IPS DF 4.7 (cell line): ENCODE results near the gene PRRC2B.

Experiments
- DNase-seq: peaks from one replicate; pipeline ENCODE4 v3.0.0-alpha.2; 2013; ENCODE audit warnings: low spot score; ENCODE audit errors: extremely low read depth

The PRRC2B gene

DNA sequence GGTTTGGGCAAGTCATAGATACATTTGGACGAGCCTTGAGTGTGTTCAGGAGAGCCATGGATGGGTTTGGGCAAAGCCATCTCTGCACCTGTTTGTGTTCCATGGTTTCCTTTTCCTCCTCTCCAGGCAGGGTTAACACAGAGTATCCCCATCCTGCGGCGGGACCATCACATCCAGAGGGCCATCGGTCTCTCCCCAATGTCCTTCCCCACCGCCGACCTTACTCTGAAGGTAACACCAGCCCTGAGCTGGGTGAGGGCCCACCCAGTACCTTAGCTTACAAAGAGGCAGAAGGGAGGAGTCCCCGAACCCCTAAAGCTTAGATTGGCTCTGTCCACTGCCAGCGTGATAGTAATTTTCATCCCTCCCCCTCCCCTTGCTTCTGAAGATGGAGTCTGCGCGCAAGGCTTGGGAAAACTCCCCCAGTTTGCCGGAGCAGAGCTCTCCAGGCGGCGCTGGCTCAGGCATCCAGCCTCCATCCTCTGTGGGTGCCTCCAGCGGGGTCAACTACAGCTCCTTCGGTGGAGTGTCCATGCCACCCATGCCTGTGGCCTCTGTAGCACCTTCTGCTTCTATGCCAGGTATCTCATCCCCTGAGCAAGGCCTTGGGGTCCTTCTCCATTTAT, 90.8 kb downstream of the PRRC2B start:
- no peak for DNase-seq

- no peak for DNase-seq
These were observed 91.3 kb downstream of the PRRC2B start for GRCh38 chr9:131485206-131485605.

- DNase-seq: no peak
These were observed 92.0 kb downstream of the PRRC2B start for GRCh38 chr9:131485728-131486422.

DNA sequence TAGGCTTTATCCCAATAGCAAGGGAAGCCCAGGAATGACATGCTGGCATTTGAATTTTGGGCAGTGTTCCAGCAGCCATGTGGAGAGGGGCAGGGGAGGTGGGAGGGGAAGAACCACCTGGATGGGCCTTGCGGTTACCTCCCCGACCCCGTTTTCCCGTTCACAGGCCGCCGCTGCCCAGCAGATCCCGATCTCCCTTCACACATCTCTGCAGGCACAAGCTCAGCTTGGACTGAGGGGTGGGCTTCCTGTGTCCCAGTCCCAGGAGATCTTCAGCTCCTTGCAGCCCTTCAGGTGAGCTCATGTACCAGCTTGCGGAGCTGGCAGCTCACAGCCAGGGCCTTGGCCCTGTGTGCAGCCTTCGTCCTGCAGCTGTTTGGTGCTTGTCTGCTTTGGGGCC, 93.1 kb downstream of the PRRC2B start:
- DNase-seq: no peak

DNA sequence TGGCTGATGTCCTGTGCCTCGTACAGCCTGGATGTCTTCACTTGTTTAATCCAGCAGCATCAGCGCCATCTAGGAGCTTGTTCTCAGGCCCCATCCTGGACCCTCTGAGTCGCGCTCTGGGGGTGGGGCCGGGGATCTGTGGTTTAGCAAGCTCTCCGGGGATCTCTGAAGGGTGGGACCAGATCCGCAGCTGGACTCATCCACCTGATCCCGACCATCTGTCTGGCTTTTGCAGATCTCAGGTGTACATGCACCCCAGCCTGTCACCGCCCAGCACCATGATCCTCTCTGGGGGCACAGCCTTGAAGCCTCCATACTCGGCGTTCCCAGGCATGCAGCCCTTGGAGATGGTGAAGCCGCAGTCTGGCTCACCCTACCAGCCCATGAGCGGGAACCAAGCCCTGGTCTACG, 93.7 kb downstream of the PRRC2B start:
- DNase-seq: no peak

DNA sequence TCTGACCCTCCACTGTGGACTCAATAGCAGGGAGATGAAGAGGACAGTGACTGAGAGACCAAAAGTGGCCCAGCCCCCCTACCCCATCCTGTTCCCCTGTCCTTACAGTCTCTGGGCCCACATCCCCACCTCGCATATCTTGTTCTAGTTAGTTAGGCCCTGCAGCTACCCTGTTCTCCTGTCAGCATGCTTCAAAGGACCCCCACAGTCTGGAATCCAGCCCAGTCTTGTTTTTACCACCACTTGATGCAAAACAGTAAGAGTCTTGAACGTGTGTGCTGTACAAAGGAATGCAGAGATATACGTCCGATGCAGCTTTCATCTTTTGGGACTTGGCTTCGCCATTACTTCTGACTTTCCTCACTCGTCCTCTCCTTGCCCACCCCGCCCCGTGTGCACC, 96.6 kb downstream of the PRRC2B start:
- DNase-seq: no peak

DNA sequence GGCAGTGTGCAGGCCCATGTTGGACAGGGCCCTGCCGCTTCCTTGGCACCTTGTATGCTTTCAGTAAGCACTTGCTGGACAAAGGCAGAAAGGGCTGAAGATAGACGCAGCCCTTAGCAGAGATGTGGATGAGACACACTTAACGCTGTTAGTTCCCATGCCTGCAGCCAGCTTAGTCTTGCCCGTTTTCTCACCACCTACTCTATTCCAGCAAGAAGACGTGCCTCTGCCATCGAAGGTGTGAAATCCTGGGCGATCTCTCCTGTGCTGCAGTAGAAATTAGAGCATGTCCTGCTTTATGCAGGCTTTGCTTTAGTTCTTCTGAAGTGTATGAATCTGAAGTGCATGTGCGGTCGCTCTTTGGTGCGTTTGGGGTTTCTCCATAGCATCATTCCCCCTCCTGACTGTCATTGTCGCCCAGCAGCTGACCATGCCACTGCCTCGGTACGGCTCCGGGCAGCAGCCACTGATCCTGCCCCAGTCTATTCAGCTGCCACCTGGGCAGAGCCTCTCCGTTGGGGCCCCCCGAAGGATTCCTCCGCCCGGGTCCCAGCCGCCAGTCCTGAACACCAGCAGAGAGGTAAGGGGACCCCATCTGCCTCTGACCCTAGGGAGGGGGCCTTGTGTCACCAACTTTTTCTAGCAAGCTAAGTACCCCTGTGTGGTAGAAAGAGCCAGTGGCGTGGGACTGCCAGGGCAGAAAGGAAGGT, 97.3 kb downstream of the PRRC2B start:
- no peak for DNase-seq

- DNase-seq: no peak
These were observed 98.2 kb downstream of the PRRC2B start for GRCh38 chr9:131492070-131492469.

DNA sequence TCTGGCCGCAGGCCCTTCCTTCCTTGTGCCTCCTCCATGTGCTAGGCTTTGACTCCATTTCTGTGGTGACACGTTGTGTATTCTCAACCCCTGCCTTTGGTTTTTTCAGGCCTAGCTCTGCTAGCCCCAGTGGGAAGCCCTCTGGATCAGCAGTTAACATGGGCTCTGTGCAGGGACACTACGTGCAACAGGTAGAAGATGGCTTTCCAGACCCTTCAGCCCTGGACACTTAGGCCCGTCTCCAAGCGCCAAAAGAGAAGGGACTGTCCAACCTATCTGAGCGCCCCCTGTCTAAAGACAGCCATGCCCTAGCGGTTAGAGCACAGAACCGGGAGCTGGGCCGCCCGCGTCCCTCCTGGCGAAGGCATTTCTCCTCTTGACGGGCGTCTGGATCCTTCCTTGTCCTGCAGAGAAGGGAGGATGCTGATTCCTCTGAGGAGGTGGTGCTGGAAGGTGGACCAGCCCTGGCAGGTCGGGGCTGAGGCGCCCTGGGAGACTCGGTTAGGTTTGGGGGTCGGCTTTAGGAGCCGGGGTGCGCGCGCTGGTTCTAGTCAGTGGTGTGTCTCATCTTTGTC, 100.5 kb downstream of the PRRC2B start:
- no peak for DNase-seq

DNA sequence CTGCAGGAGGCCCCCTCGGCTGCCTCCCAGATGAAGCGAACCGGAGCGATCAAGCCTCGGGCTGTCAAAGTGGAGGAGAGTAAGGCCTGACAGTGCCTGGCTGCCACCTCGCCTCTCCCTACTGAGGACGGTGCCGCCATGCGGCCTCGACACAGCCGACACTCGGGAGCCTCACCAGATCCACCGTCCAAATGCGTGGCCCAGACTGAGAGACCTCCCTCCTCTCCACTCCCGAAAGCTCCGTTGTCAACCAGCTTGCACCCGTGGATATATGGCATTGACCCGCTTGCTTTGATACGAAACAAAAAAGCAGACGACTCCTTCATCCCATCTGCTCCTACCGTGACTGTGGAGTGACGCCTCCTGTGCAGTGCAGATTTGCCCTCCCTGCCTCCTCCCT, 101.9 kb downstream of the PRRC2B start:
- no peak for DNase-seq

DNA sequence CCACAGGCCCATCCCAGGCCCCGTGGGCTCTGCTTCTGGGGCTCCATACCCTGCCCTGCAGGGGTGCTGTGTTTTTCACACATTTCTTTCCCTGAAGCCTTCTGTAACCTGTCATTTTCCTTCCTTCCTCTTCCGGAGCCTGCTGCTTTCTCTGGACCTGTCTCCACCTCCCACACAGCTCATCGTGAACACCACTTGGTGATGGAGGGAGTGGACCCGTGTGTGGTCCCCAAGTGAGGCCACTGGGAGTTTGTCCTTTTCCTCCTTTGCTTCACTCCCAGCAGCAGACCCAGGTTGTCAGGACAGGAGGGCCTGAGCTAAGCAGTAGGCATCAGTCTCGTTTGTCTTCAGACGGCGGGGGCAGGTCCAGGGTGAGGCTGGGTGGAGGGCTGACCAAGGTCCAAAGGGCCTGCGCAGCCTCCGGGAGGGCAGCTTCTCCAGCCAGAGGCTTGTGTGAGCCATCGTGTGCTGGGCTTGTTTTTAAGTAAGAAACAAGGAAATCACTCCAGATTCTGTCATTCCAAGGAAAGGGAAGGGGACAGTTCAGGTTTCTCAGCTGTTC, 103.0 kb downstream of the PRRC2B start:
- no peak for DNase-seq

DNA sequence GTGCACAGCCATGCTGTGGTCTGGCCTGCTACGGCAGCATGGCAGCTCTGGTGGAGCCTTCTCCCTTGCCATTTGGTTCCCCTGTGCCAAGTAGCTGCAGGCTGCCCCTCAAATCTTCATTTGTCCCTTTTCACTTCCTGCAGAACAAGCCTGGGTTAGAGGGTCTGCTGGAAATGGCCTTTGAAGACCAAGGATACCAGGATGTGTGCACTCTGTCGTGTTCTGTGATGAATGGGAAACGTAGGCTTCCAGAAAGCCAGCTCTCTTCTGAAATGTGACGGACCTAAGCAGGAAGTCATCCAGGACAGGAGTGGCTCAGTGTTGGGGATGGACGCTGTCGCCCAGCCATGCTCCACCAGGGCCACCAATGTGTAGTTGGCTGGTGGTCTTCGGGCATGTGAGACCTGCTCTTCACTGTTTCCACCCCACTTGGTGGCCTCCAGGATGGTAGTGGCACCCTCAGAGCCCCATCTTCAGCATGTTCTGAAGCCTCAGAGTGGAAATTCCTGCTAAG, 105.4 kb downstream of the PRRC2B start:
- DNase-seq: no peak

- DNase-seq: no peak
These were observed 106.5 kb downstream of the PRRC2B start for GRCh38 chr9:131500377-131500776.

DNA sequence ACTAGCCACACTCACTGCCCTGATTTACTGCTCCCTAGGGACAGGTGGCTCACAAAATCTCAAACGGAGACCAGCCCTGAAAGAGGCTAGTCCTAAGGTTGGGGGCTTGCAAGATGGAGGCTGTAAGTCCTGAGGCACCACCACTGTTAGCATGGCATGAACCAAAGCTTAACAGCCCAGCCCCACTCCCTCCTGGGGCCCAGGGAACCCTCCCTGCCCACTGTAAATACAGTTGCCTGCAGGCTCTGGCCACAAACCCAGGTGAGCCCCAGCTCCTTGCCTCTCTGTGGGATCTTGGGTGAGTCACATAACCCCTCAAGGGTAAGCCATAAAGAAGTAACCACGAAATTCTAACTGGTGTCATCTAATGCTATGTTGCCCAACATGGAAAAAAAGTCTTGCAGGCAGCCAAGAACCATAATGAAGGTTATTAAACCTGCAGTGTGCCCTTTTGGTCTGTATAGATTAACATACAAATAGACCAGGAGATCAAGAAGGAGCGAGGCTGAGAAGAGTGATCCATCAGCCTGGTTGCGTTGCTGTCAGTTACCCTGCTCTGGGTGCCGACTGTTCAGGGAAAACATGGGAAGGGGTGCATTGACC, 107.2 kb downstream of the PRRC2B start:
- DNase-seq: no peak

DNA sequence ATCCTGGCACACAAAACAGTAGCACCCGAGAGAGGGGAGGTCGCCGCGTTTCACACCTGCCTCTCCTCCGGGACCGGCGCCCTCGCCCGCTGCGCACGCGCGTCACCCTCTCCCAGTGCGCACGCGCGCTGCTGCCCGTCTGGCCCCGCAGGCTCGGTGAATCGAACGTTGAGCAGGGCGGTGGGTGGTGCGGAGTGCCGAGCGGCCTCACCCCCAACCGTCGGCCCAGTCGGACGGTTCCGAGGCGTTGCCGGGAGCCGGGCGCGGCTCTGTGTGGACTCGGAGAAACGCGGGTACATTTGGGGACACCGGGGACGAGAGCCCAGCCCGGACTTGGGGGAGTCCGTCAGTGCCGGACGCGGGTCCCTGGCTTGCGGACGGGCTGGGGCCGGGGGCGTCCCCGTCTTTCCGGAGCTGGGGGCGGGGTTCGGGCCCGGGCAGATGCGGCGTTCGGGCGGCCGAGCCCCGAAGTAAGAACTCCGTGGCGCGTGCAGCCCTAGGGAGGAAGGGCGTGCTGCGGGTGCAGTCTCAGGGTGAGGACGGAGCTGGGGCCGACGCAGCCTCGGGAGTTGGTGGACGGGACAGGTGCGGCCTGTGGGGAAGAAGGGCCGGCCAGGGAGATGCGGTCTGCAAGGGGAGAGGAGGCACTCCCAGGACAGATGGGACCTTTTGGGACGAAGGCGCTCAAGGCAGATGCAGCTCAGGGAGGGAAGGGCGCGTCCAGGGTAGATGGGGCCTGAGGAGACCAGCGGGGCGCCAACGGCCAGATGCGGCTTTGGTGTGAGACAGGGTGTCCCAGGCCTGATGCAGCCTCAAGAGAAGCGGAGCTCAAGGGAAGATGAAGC, 109.1 kb downstream of the PRRC2B start, which contains the start of gene POMT1:
POMT1 (plus strand) TSS at position 138 of the 845 bp plus-strand sequence. CDS start 1,301 bp downstream, outside the sequence.
- DNase-seq: peak; percentile 46

DNA sequence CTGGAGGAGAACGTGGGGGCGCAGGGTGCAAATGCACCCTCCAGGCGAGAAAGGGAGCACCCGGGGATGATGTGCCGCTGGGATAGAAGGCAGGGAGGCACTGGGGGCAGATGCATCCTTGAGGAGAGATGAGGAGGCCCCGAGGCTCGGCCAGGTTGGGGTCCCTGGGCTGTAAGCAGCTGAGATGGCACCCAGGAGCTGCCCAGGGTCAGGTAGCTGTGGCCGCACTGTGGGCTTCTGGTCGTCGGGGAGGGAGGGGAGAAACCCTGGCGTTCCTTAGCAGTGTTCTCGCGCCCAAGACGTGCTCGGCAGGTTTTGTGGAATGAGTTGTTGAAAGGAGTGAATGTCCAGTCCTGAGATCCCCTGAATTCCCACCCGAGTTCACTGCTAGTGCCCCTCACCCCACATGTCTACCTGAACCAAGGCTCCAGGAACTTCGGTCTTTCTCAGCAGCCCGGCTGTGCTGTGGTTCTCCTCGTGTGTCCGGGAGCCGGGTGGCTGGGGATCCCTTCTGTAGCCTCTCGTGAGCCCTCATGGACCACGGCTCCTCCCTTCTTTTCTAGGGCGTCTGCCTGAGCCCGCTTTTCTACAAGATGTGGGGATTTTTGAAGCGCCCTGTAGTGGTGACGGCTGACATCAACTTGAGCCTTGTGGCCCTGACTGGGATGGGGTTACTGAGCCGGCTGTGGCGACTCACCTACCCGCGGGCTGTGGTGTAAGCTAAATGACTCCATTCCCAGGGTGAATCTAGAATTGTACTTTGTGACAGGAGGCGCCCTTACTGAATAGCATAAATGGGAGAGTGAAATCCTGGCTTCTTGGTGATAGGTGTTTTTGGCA, 110.0 kb downstream of the PRRC2B start:
- no peak for DNase-seq

- no peak for DNase-seq
These were observed 111.1 kb downstream of the PRRC2B start for GRCh38 chr9:131505012-131505411.

DNA sequence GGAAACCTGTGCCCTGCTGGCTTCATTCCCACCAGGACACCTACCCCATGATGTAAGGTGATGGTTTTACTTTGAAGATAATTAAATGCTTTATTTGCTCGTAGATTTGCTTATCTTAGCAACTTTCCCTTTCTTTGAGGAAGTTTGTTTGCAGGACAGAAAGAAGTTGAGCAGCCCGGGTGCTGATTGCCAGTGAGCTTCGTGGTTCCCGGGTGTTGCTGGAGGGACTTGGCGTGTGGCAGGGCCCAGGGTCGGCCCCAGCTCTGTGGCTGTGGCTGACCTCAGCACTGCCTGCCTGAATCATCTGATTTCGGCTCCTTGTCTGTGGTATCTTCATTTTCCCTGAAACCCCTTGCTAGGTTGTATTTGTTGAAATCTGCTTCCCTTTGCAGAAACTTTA, 117.5 kb downstream of the PRRC2B start:
- no peak for DNase-seq

GRCh38 chr9:131511880-131512279, 118.0 kb downstream of the PRRC2B start:
- DNase-seq: no peak
